Measurements from ENCODE around the gene GPRASP3.
A peak's percentile ranks its signal among the peaks of the same experiment; 100 is the strongest.
"Not testable (repeated sequence)": the region's sequence is repeated elsewhere in the genome, so short reads cannot be mapped to it uniquely, and the experiment has no call there.

Gene GPRASP3

DNA sequence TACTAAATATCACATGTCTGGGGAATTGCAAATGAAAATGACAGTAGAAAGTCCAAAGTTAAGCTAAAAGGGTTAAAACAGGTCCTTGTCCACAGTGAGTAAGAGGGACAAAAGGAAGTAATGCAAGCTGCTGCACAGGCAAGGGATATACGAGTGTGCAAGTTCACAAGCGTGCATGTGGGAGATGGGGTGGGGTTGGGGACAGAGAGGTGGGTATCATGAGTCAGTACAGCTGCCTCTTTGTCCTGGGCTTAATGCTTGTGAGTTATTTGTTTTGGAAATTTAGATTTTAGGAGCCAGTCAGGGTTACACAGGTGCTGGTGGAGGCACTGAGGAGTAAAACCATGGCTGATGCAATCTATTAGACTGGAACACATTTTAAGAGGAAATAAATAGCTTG lies 11.6 kb upstream of the GPRASP3 start:
- DNase-seq (ENCODE audit: low read depth): no peak
- TF ChIP-seq, protein P1, sequence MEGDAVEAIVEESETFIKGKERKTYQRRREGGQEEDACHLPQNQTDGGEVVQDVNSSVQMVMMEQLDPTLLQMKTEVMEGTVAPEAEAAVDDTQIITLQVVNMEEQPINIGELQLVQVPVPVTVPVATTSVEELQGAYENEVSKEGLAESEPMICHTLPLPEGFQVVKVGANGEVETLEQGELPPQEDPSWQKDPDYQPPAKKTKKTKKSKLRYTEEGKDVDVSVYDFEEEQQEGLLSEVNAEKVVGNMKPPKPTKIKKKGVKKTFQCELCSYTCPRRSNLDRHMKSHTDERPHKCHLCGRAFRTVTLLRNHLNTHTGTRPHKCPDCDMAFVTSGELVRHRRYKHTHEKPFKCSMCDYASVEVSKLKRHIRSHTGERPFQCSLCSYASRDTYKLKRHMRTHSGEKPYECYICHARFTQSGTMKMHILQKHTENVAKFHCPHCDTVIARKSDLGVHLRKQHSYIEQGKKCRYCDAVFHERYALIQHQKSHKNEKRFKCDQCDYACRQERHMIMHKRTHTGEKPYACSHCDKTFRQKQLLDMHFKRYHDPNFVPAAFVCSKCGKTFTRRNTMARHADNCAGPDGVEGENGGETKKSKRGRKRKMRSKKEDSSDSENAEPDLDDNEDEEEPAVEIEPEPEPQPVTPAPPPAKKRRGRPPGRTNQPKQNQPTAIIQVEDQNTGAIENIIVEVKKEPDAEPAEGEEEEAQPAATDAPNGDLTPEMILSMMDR (IDR thresholded peaks at IDR 0.05; ENCODE audit: control insufficient read depth, insufficient read depth, low read depth, low read length, missing control alignments): no peak
- no peak overlapping the region for H3K4me3 ChIP-seq (ENCODE audit: control insufficient read depth, low read depth, low read length)

DNA sequence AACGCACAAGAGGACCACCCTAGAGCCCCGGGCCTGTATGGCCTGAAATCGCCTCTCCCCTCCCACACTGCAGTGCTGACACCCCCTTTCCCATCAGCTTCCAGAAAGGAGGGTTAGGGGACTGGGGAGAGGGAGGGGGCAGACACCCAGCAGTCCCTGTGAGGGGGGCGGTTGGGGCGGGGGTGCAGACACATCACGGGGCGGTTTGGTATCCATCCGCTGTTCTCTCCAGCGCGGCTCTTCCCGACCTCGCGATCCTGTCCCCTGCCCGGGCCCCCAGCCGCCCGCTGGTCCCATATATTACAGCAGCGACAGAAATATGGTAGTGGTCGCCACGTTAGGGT lies 8.7 kb upstream of the GPRASP3 start:
- DNase-seq (ENCODE audit: low read depth): no peak
- TF ChIP-seq, protein P1 (IDR thresholded peaks at IDR 0.05; ENCODE audit: control insufficient read depth, insufficient read depth, low read depth, low read length, missing control alignments): no peak
- peak overlapping the region; percentile 71 for H3K4me3 ChIP-seq (ENCODE audit: control insufficient read depth, low read depth, low read length)

DNA sequence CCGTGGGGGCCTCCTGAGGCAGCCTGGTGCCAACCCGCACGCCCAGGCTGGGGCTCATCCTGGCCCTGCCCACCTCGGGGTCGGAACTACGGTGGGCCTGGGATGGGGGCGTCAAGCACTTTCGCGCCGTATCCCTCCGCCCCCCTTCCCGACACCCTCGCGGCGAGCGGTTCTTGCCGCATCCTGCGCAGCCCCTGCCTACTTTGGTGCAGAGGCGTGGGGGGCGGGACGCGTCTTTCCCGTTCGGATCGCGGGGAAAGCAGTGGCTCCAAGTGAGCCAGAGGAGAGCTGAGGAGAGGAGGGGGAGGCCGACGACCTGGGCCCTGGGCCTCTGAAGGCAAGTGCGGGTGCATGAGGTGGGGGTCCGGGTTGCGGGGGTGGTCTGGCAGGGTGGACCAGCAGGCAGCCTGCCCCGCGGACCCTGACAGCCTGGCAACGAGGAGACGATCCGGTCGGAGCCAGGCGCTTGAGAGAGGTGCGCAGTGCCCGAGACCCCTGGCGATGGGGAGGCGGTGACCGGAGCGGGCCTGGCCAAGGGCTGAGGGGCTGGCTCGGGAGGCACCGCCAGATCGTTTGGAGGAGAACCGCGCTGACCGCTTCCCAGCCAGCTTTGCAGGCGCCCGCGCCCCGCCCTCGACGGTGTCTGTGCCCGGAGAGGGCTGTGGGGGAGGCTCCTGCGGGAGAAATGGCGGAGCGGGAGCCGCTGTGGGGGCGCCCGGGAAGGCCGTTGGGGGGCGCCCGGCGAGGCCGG lies 8.2 kb upstream of the GPRASP3 start, which contains the start of gene GPRASP2:
TSS of gene GPRASP2 (plus strand) at position 233 of the 751 bp plus-strand sequence. CDS start 2,422 bp downstream, outside the sequence.
- no peak for DNase-seq (ENCODE audit: low read depth)
- peak within 1 kb of the TSS; percentile 71 for H3K4me3 ChIP-seq (ENCODE audit: control insufficient read depth, low read depth, low read length)
- TF ChIP-seq, protein P1 (IDR thresholded peaks at IDR 0.05; ENCODE audit: control insufficient read depth, insufficient read depth, low read depth, low read length, missing control alignments): no peak

DNA sequence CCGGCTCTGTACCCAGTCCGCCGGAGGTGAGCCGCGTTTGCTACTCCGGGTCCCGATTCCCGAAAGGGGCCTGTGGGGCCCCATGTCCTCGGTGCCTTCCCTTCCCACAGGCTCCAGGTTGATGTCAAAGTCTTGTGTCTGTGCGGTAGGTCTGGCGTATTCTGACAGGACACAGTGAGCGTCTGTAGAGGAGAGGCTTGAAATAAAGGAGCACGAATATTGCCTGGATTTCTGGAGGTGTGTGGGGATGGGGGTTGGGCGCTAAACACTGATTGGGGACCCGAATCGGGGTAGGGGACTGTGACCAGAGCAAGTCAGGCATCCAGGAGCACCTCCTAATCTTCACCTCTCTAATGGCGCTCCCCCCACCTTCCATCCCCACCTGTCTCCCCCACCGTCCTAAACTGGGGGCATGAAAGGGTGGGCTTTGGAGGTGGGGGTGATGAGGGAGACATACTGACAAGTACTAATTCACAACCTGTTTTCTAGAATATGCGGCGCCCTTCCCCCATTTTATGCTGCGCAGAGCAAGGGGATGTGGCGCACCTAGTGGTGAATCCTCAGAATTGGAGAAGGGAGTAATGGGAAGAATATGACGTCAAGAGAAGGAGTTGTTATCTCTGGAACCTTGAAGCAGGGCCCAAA lies 7.4 kb upstream of the GPRASP3 start:
- TF ChIP-seq, protein P1 (IDR thresholded peaks at IDR 0.05; ENCODE audit: control insufficient read depth, insufficient read depth, low read depth, low read length, missing control alignments): peak; percentile 58
- peak overlapping the region; percentile 71 for H3K4me3 ChIP-seq (ENCODE audit: control insufficient read depth, low read depth, low read length)
- no peak for DNase-seq (ENCODE audit: low read depth)

DNA sequence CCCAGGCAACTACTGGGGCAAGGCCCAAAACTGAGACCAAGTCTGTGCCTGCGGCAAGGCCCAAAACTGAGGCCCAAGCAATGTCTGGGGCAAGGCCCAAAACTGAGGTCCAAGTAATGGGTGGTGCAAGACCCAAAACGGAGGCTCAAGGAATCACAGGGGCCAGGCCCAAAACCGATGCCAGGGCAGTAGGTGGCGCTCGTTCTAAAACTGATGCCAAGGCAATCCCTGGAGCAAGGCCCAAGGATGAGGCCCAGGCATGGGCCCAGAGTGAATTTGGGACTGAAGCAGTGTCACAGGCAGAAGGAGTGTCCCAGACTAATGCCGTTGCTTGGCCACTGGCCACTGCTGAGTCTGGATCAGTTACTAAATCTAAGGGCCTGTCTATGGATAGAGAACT lies 5.5 kb upstream of the GPRASP3 start:
- TF ChIP-seq, protein P1 (IDR thresholded peaks at IDR 0.05; ENCODE audit: control insufficient read depth, insufficient read depth, low read depth, low read length, missing control alignments): no peak
- DNase-seq (ENCODE audit: low read depth): no peak
- H3K4me3 ChIP-seq (ENCODE audit: control insufficient read depth, low read depth, low read length): no peak overlapping the region

- TF ChIP-seq, protein P1 (IDR thresholded peaks at IDR 0.05; ENCODE audit: control insufficient read depth, insufficient read depth, low read depth, low read length, missing control alignments): no peak
- no peak for DNase-seq (ENCODE audit: low read depth)
- H3K4me3 ChIP-seq (ENCODE audit: control insufficient read depth, low read depth, low read length): no peak overlapping the region
Measured at GRCh38 chrX:102715967-102716366, 4.6 kb upstream of the GPRASP3 start.

DNA sequence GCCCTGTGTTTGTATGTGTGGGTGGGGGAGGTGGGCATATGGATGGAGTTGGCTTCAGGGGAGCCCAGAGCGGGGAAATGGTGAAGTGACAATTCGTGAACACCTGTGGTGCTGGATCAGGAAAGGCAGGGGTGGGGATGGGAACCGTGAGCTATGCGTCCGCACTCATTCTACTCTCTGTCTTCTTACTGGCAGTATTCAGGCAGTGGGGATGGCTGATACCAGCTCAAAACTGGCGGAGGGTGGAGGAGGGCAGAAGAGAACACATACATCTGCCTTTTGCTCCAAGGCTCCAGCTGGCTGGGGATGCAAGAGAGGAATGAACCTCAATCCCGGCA lies 595 bp downstream of the GPRASP3 start:
- not testable (repeated sequence) for DNase-seq (ENCODE audit: low read depth)
- peak overlapping the region; percentile 61 for H3K4me3 ChIP-seq (ENCODE audit: control insufficient read depth, low read depth, low read length)

All from AG09309 (cell line).